ENCODE measurements around the gene SNX15.

DNA sequence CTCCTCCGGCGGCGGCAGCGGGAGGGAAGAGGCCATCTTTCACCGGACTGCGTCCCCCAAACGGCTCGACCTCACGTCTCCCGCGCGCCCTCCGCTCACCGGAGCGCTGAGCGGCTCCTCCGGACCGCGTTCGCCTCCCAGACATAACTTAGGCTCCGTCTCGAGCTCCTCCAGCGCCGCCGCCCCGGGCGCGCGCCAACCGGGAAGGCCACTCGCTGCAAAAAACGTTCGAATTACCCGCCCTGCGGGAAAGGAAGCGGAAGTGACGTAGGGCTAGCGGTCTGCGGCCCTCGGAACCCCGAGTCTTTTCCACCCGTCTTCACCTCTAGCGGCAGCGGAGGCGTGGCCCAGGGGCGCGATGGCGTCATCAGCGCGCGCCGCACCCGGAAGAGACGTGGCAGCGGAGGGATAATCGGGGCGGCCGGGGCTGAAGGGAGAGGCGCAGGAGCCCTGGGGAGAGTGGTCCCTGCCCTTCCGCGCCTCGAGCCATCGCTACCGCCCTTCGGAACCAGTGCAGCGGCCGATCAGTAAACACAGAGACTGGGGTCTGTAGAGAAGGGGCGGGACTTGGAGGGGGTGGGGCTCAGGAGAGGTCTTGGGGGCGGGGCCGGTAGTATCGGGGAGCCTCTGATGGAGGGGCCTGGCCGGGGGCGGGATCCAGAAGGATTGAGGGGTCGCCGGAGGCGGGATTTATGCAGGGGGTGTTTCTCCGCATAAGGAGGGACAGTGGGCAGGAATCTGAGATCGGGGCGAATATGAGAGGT is 56.8 kb downstream of the SNX15 start, which contains the start of the genes CDCA5 and ZFPL1:
- TF ChIP-seq, protein P1, sequence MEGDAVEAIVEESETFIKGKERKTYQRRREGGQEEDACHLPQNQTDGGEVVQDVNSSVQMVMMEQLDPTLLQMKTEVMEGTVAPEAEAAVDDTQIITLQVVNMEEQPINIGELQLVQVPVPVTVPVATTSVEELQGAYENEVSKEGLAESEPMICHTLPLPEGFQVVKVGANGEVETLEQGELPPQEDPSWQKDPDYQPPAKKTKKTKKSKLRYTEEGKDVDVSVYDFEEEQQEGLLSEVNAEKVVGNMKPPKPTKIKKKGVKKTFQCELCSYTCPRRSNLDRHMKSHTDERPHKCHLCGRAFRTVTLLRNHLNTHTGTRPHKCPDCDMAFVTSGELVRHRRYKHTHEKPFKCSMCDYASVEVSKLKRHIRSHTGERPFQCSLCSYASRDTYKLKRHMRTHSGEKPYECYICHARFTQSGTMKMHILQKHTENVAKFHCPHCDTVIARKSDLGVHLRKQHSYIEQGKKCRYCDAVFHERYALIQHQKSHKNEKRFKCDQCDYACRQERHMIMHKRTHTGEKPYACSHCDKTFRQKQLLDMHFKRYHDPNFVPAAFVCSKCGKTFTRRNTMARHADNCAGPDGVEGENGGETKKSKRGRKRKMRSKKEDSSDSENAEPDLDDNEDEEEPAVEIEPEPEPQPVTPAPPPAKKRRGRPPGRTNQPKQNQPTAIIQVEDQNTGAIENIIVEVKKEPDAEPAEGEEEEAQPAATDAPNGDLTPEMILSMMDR (IDR thresholded peaks at IDR 0.05) = peak in 4 of 6 experiments; percentile 7 to 50 (median 14)
- TF ChIP-seq POLR2A (IDR thresholded peaks at IDR 0.05) = peak in 2 of 4 donors; percentile 65 to 66
